ENCODE results near the gene UMODL1.

GRCh38 chr21:42101246-42101645, 30.1 kb downstream of the UMODL1 start:
- TF ChIP-seq ZBTB33 (CRISPR knock-in tag; IDR thresholded peaks at IDR 0.05) (no peak), YY1 (IDR thresholded peaks at IDR 0.05; ENCODE audit: insufficient read depth, insufficient replicate concordance, low read depth, low read length) (no peak), NFATC3 (CRISPR knock-in tag; IDR thresholded peaks at IDR 0.05) (no peak), MAFF (IDR thresholded peaks at IDR 0.05; ENCODE audit: low read depth, low read length) (no peak), ZNF776 (CRISPR knock-in tag; IDR thresholded peaks at IDR 0.05) (no peak), POLR2A (IDR thresholded peaks at IDR 0.05; ENCODE audit: insufficient read depth in 1 of 2, low read depth in 2 of 2, low read length in 2 of 2) (no peak), POLR2G (IDR thresholded peaks at IDR 0.05; ENCODE audit: low read depth, low read length) (no peak), FOXO1 (CRISPR knock-in tag; IDR thresholded peaks at IDR 0.05) (no peak)
